ENCODE results near the gene ART1.
"Not testable (repeated sequence)": the region's sequence is repeated elsewhere in the genome, so short reads cannot be mapped to it uniquely, and the experiment has no call there.

ART1 gene, protein sequence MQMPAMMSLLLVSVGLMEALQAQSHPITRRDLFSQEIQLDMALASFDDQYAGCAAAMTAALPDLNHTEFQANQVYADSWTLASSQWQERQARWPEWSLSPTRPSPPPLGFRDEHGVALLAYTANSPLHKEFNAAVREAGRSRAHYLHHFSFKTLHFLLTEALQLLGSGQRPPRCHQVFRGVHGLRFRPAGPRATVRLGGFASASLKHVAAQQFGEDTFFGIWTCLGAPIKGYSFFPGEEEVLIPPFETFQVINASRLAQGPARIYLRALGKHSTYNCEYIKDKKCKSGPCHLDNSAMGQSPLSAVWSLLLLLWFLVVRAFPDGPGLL

DNA sequence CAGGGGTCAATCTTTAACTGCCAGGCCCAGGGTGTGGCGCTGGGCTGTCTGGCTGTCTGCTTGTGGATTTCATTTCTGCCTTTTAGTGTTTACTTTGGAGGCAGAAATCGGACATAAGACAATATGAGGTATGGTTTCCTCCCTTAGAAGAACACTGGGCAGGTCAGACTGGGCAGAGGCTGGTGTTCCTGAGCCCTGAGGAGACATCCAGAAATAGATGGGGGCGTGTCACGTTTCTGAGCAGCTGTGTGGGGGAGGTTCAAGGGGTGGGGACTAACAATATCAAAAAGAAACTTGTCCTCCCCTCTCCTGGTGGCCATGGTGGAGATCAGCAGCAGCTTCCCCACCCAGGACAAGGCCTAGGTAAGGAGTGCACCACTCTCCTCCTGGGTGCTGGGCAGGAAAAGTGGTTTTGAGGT lies at the start of gene ART1:
TSS of gene ART1 (plus strand) at position 312 of the 419 bp plus-strand sequence. CDS start 14,086 bp downstream, outside the sequence.
- H3K27ac ChIP-seq: no peak within 1 kb of the TSS
- DNase-seq (ENCODE audit: low read depth, low spot score): no peak

- H3K27ac ChIP-seq; DNase-seq (ENCODE audit: low read depth, low spot score): not testable (repeated sequence)
These were observed 47.2 kb upstream of the ART1 start for GRCh38 chr11:3597743-3598142.

- H3K27ac ChIP-seq; DNase-seq (ENCODE audit: low read depth, low spot score): not testable (repeated sequence)
These were observed 44.7 kb upstream of the ART1 start for GRCh38 chr11:3600201-3600600.

DNA sequence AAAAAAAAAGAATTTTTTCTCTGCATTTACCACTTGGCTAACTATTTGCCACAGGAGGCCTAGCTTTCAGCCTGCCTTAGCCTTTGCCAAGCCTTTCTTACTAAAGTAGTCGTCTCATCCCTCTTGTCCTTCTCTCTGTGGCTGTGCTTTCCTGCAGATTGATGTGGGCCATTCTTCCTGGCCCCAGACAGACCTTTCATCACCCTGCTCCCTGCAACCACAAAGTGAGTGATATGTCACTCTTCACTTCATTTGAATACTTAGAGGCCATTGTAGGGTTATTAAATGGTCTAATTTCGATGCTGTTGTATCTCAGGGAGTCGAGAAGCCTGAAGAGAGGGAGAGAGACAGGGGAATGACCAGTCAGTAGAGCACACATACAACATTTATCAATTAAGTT lies 40.8 kb upstream of the ART1 start:
- DNase-seq (ENCODE audit: low read depth, low spot score): no peak
- no peak overlapping the region for H3K27ac ChIP-seq

- DNase-seq (ENCODE audit: low read depth, low spot score): no peak
- no peak overlapping the region for H3K27ac ChIP-seq
These were observed 39.7 kb upstream of the ART1 start for GRCh38 chr11:3605283-3605662.

DNA sequence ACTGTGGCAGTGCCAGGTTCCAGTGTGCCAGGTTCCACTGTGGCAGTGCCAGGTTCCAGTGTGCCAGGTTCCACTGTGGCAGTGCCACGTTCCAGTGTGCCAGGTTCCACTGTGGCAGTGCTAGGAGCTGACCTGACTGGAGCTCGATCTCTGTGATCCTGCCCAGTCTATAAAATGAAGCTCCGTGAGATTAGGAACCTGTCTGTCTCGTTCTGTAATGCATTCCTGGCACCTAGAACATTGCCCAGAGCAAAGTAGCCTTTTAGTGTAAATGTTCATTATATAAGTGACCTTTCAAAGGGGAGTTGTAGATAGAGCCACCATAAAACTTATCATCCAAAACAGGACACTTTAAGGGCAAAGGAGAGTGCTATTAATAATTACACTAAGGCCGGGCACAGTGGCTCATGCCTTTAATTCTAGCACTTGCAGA lies 39.1 kb upstream of the ART1 start:
- DNase-seq (ENCODE audit: low read depth, low spot score): no peak

DNA sequence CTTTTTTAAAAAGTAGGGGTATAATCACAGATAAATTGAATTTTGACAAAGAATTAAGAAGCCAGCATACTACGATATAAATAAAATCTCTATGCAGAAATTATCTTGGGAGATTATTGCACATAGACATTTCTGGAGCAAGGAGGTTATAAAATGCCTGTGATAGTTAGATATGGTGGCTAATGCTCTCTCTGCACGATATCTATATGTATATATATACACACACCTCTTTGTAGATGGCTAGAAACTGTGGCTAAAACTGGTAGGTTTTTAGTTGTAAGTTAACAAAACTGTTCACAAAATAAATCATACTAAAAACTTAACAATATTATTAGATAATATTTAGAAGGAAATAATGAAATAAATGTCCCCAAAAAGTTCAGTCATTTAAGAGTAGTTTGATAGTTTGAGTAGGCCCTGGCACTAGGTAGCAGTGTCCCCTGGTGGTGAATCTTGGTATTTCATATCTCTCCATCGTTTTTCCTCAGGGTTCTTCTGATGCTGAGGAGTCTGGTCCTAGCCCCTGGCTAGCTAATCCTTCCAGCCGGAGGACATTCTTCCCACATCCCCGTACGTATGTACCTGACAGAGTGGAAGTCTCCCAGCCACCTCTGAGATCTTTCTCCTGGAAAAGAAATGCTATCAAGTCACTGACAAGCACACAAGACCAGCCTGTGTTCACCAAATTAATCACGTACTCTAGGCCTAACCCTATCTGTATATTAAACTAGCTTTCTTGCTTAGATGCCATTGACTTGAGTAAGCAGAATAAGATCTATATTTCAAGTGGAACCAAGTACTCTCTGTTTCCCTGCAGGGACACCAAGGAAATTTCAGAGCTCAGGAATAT lies 35.3 kb upstream of the ART1 start:
- DNase-seq (ENCODE audit: low read depth, low spot score): no peak
- H3K27ac ChIP-seq: no peak overlapping the region

More for the DNA sequence above, 39.1 kb upstream of the ART1 start:
- no peak overlapping the region for H3K27ac ChIP-seq

DNA sequence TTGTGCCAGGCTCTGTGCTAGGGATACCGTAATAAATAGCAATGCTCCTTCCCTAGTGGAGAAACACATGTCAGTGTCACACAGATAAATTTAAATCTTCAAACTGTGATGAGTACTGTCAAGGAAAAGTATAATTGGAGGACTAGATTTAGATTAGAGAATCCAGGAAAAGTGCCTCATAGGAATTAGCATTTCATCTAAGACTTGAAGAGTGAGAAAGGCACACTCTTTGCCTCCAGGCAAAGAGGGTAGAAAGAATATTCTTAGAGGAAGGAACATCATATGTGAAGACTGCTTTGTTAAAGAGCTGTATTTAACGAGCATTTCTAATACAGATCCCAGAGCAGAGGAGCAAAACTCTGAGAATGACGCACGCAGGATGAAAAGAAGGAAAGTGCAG lies 34.1 kb upstream of the ART1 start:
- no peak for DNase-seq (ENCODE audit: low read depth, low spot score)
- H3K27ac ChIP-seq: no peak overlapping the region

DNA sequence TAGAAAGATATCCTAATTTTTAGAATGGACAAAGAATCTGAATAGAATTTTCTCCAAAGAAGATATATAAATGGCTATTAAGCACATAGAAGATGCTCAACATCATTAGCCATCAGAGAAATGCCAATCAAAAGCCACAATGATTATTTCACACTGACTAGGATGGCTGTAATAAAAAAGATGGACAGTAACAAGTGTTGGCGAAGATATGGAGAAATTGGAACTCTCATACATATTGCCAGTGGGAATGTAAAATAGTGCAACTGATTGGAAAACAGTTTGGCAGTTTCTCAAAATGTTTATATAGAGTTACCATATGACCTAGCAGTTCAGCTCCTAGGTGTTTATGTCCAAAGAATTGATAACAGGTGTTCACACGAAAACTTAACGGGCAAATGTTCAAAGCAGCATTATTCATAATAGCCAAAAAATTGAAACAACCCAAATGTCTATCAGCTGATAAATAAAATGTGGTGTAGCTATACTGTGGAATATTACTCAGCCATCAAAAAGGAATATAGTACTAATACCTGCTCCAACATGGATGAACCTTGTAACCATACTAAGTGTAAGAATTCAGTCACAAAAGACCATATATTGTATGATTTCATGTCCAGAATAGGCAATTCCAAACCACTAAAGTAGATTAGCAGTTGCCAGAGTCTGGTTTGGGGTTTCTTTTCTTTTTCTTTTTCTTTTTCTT lies 32.8 kb upstream of the ART1 start:
- DNase-seq (ENCODE audit: low read depth, low spot score): no peak
- no peak overlapping the region for H3K27ac ChIP-seq

GRCh38 chr11:3613998-3614741 lies 30.8 kb upstream of the ART1 start:
- no peak overlapping the region for H3K27ac ChIP-seq
- DNase-seq (ENCODE audit: low read depth, low spot score): no peak

DNA sequence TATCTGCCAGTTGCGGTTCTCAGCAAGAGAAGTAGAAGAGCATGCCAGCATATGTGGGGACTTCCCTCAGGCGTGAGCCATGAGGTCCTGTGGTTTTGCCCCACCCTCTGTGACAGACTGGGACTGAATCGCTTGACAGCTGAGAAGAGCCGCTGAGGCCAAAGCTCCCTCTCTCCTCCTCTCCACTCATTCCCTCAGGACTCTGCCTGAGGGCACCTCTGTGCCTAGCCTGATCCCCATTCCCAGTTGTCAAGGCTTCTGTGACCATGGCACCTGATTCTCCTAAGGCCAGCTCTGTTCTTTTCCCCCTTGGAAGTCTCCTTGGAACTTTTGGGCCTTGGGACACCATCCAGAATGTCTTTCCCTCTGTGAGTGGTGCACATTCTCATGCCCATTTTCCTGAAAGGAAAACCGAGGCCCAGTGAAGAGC lies 30.2 kb upstream of the ART1 start:
- no peak overlapping the region for H3K27ac ChIP-seq

GRCh38 chr11:3615998-3616397 lies 28.9 kb upstream of the ART1 start:
- no peak for DNase-seq (ENCODE audit: low read depth, low spot score)
- no peak overlapping the region for H3K27ac ChIP-seq

More for the DNA sequence above, 30.2 kb upstream of the ART1 start:
- peak; percentile 14 for DNase-seq (ENCODE audit: low read depth, low spot score)

DNA sequence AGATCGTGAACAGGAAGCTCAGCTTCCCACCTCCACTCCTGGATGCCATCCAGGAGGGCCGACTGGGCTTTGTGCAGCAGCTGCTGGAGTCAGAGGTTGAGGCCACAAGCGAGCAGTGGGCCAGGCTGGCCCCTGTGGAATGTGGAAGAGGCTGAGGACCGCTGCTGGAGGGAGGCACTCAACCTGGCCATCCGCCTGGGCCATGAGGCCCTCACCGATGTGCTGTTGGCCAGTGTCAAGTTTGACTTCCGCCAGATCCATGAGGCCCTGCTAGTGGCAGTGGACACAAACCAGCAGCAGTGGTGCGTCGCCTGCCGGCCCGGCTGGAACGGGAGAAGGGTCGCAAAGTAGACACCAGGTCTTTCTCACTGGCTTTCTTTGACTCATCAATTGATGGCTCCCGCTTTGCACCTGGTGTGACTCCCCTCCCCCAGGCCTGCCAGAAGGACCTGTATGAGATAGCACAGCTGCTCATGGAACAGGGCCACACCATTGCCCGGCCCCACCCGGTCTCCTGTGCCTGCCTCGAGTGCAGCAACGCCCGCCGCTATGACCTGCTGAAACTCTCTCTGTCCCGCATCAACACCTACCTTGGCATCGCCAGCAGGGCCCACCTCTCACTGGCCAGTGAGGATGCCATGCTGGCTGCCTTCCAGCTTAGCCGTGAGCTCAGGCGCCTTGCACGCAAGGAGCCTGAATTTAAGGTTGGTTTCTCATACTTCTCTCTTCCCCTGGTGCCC lies 28.0 kb upstream of the ART1 start:
- no peak for DNase-seq (ENCODE audit: low read depth, low spot score)
- no peak overlapping the region for H3K27ac ChIP-seq

DNA sequence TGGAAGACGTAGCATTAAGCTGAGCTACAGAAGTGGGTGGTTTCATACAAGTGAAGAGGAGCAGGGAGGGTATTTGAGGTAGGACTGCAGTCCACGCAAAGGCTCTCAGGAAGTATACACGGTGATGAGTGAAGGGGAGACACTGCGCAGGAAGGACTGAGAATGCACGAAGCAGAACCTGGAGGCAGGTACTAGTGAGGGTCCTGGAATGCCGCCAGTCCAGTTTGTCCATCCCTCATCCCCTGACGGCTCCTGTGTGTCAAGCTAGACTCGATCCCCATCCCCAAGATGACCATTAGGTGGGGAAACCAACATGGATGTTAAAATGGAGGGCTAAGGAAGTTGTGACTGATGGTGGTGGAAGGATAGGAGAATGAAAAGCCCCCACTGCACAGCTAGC lies 26.9 kb upstream of the ART1 start:
- no peak overlapping the region for H3K27ac ChIP-seq

DNA sequence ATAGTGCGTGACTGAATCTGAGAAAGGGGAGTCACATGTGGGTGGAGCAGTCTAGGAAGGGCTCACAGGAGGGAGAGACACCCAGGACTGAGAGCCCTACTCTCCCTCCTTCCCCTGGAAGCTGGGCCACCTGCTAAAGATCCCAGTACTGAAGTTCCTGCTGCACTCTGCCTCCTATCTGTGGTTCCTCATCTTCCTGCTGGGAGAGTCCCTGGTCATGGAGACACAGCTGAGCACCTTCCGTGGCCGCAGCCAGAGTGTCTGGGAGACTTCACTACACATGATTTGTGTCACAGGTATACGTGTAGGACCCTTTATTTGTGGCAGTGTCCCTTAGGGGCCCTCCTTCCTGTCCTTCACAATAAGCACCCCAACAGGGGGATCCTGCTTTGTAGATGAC lies 22.4 kb upstream of the ART1 start:
- no peak overlapping the region for H3K27ac ChIP-seq
- no peak for DNase-seq (ENCODE audit: low read depth, low spot score)

More for the DNA sequence above, 26.9 kb upstream of the ART1 start:
- no peak for DNase-seq (ENCODE audit: low read depth, low spot score)

DNA sequence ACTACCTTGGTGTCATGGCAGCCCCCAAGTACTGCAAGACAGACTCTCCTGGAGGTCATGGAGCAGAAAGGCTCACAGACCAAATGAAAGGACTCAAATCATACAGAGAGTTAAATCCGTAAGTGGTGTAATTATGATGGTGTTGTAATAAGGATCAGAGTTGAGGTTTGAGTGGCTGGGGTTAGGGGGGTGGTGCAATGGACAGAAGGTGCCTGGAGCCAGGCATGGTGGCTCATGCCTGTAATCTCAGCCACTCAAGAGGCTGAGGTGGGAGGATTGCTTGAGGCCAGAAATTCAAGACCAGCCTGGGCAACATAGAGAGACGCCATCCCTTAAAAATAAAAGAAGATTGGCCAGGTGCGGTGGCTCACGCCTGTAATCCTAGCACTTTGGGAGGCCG lies 21.8 kb upstream of the ART1 start:
- no peak for DNase-seq (ENCODE audit: low read depth, low spot score)
- no peak overlapping the region for H3K27ac ChIP-seq

DNA sequence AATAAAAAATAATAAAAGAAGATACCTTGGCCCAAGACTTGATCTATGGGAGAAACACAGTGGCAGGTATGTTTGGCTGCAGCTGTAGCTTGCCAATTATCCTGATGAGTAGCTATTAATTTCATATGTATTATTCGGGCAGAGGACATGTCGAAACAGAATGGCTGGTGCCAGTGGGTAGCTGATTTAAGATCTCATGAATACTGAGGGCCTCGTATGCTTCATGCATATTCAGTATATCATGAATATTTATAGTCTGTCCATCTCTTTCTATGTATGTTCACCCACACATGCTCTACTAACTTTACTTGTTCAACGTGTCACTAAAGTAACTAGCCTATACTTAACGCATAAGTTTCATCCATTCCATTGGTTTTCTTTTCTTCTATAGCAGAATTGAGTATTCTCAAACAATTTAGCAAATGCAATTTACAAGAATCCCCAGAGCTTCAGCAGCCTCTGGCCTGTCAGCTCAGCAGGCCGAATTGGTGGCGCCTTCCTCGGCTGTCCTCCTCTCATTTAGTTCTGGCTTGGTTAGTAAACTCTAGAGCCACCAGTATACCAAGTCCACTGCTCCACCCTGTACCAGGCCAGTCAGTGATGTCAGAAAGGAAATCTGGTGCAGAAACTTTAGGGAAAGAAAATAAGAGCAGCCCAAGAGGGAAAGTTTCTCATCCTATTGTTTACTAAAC lies 21.0 kb upstream of the ART1 start:
- H3K27ac ChIP-seq: no peak overlapping the region
- no peak for DNase-seq (ENCODE audit: low read depth, low spot score)

GRCh38 chr11:3626250-3626960 lies 18.5 kb upstream of the ART1 start:
- no peak overlapping the region for H3K27ac ChIP-seq
- no peak for DNase-seq (ENCODE audit: low read depth, low spot score)

Measured in epithelial cell of prostate (primary cell).